GM12801 (cell line): ENCODE measurements around the gene WFDC10A.

Source experiments
- CTCF ChIP-seq: IDR thresholded peaks from one replicate; pipeline ENCODE4 v1.5.1; 2011; ENCODE audit warnings: control low read depth; ENCODE audit not compliant: insufficient read length; ENCODE audit errors: extremely low read depth

Gene WFDC10A

DNA sequence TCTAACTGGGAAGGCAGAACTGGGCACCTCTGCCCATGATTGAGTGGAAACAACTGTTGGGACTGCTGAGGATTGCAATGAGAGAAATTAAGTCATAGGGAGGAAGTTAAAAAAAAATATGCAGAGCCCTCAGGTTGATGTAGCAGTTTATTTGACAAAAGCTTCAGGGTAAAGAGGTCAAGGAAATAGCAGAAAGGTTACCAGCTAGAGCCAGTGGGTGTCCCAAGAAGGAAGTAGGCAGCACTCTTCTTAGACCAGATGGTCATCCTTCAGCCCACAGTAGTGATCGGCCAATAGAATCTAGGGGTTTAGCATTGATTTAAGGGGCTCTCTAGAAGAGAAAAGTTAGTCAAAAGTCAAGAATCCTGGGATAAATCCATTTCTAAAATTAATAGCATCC is 21.7 kb upstream of the WFDC10A start:
- TF ChIP-seq CTCF = no peak

GRCh38 chr20:45611054-45611453 is 18.5 kb upstream of the WFDC10A start:
- no peak for TF ChIP-seq CTCF

DNA sequence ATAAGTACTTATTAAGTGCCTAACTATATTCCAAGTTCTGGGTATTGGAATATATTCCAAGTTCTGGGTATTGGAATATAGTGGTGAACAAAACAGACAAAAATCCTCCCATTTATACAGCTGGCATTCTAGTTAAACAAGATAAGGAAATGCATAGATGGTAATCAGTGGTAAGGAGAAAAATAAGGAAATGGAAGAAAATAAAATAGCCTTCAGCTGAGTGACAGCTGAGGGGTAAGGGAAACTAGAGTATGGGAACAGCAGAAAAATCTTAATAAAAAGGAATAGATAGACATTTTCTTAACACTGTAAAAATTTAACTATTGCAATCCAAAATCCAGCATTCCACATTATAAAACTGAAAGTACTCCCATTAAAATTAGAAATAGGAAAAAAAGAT is 17.2 kb upstream of the WFDC10A start:
- no peak for TF ChIP-seq CTCF

DNA sequence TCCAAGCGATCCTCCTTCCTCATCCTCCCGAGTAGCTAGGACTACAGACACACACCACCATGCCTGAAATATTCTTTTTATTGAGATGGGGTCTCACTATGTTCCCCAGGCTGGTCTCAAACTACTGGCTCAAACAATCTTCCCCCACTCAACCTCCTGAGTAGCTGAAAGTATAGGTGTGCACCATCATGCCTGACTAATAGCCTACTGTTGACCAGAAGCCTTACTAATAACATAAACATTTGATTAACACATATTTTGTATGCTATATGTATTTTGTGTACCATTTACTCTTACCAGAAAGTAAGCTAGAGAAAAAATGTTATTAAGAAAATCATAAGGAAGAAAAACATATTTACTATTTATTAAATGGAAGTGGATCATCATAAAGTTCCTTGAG is 11.9 kb upstream of the WFDC10A start:
- TF ChIP-seq CTCF = no peak

GRCh38 chr20:45621593-45621992 is 7.9 kb upstream of the WFDC10A start:
- TF ChIP-seq CTCF = no peak

GRCh38 chr20:45626540-45626939 is 3.0 kb upstream of the WFDC10A start:
- TF ChIP-seq CTCF = no peak

DNA sequence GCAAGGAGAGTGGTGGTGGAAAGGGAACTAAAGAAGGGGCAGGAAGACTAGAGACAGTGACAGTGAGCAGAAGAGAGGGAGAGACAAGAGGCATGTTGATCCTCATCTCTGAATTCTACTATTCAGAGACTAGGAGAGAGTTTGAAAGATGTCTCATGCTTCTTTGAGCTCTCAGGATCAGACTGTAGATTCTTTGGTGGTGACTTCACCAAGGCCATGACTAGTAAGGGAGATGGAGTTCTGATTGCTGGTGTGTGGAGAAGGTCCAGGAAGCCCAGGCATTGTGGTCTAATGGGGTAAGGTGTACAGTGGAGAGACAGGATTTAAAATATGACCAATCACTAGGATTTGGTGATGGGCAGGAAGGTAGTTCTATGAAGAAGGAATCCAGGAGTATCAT is 832 bp downstream of the WFDC10A start:
- no peak for TF ChIP-seq CTCF

- TF ChIP-seq CTCF = no peak
These were observed 1.6 kb downstream of the WFDC10A start, which contains the start of gene WFDC9 for GRCh38 chr20:45631184-45631583. Gene WFDC9, minus strand, starts transcription at chr20:45631284. Its CDS starts 21,103 bp downstream, at chr20:45610181.
